Gastrocnemius medialis (tissue), 4 donors: ENCODE measurements around the gene SLC6A18.

Experiments used
- POLR2A ChIP-seq, 2 donors: fragments of 450-650 bp; IDR thresholded peaks; one replicate each; pipeline ENCODE4 v1.6.1; 2017; ENCODE audit warnings: antibody characterized with exemption in 2 of 2, mild to moderate bottlenecking in 2 of 2, moderate library complexity in 2 of 2
- TF ChIP-seq, protein P1 (sequence below), 5 experiments: fragments of 450-650 bp in 3 of 5; fragments of 200-600 bp in 2 of 5; sonication (generic) in 2 of 5; IDR thresholded peaks in 4 of 5; conservative IDR thresholded peaks in 1 of 5; 1 replicate in 4 of 5; 2 replicates in 1 of 5; pipeline ENCODE4 v1.5.1; 2016 to 2019; ENCODE audit warnings: antibody characterized with exemption in 5 of 5, mild to moderate bottlenecking in 3 of 5, moderate library complexity in 3 of 5

DNA sequence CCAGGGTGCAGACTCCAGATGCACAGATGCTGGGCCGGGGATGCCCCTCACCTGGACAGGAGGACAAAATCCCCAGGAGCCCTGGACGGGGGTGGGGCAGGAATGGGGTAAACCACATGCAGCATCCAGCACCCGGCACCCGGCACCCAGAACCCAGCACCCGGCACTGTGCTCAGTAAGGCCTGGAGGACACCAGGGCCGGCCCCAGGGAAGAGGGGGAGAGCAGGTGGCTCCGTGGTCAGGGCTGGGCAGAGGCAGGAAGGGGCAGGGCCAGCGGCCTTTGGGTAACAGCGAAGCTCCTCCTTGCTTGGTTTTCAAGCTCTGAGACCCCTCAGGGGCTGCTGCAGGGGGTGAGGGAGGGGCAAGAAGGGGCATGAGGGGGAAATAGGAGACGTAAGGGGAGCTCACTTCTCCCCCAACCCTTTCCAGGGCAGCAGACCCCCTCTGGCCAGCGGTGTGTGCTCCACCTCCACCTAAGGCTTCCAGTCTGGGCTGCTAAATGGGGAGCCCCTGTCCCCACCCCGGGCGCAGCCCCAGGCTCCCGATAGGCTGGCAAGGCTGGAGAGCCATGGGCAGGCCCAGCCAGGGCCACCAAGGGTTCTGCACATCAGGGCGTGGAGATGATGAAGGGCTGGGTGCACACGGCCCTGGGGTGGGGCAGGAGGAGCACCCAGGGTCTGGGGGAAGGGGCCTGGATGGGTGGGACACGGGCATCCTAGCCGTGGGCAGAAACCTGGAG, 41.6 kb upstream of the SLC6A18 start:
- TF ChIP-seq, protein P1, sequence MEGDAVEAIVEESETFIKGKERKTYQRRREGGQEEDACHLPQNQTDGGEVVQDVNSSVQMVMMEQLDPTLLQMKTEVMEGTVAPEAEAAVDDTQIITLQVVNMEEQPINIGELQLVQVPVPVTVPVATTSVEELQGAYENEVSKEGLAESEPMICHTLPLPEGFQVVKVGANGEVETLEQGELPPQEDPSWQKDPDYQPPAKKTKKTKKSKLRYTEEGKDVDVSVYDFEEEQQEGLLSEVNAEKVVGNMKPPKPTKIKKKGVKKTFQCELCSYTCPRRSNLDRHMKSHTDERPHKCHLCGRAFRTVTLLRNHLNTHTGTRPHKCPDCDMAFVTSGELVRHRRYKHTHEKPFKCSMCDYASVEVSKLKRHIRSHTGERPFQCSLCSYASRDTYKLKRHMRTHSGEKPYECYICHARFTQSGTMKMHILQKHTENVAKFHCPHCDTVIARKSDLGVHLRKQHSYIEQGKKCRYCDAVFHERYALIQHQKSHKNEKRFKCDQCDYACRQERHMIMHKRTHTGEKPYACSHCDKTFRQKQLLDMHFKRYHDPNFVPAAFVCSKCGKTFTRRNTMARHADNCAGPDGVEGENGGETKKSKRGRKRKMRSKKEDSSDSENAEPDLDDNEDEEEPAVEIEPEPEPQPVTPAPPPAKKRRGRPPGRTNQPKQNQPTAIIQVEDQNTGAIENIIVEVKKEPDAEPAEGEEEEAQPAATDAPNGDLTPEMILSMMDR (IDR thresholded peaks at IDR 0.05 in 4 of 5, conservative IDR thresholded peaks at IDR 0.05 in 1 of 5) = no peak
- no peak for TF ChIP-seq POLR2A (IDR thresholded peaks at IDR 0.05)
